ENCODE measurements around the gene FRMD1.

FRMD1 gene

DNA sequence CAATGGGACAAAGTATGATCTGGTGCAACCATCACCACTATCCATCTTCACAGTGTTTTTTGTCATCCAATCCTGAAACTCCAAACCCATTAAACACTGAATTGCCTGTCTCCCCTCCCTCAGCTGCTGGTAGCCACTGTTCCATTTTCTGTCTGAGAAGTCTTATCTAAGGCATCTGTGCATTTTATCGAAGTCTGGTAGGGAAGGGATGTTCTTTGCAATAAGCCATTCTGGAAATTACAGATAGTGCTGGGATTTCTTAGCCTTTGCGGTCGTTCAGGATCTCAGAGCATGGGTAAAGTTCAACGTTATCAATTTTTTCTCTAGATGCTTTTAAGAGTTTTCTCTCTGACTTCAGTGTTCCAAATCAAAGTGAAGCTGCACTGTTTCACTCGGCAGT, 57.4 kb downstream of the FRMD1 start:
- FAIRE-seq: no peak

DNA sequence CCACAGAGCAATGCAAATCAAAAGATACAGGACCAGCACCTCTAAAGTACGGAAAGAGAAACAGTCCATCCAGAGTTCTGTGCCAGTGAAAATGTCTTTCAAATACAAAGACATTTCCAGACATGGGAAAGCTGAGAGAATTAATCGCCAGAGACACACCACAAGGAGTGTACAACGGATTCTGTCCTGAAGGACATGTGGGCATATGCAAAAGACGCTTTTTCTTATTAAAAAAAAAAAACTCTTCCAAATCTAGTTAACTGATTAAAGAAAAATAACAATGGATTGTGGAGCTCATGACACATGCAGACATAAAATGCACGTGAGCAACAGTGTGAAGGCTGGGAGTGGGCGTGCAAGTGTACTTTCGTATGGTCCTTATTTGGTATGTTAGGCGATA, 58.8 kb downstream of the FRMD1 start:
- FAIRE-seq: no peak

DNA sequence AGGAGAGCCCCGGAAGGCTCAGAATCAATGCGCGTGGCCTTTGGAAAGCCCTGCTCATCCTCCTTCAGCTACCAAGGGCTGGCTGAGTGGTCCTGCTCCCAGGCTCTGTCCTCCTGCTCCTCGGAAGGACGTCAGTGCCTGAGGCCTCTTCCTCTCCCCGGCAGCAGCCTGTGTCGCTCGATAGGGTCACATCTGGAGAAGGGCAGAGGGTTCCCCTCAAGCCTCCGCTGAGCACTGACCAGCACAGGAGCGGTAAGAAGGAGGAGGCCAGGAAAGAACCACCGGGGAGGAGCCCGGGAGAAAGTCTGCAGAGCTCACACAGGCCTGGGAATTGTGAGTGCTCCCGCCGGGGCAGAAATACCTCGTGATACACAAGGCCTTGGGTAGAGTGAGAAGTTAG, 60.3 kb downstream of the FRMD1 start:
- FAIRE-seq: no peak

DNA sequence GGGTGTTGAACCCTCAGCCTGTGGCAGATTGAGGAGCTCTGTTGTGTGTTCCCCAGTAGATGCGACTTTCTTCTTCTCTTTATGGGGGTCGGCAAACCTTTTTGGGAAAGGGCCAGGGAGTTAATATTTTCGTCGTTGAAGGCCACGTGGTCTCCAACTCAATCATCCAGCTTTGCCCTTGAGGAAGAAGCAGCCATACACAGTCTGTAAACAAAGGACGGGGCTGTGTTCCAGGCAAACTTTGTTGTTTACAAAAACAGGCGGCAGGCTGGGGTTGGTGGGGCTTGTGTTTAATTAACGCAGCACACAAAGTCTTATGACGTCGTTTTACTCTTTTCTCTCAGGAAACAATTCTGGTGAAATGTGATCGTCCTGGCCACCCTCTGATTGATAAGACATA, 61.4 kb downstream of the FRMD1 start:
- no peak for FAIRE-seq

DNA sequence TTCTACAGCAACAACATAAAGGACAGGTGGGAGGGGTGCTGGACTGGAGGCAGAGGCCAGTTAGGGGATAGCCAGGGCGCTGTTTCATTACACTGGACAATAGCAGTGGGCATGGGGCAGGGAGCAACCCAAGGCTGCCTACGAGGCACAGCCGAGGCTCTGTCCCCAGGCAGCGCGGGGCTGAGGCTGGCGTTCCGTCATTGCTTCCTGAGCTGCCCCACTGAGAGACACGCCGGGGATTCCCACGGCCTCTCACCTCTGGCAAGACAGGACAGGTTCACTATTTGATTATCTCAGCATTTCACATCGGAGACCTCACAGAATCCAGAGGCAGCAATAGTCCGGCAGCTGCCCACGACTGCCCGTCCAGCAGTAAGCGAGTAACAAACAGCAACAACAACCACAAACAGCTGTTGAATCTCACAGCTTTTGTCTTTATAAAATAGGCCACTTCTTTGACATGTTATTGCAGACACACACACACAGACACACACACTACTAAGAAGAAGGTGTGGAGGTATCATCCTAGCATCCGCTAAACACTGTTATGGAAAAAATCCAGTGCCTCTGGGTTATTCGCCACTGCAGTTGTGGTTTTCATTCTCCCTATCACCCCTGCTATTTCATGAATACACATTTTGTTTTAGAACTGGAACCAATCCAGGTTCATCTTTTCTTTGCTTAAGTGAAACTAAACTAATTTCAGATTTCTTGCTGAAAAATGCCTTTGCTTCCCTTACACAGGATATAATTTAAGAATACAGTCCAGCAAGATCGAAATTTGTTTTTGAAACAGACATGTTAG, 62.1 kb downstream of the FRMD1 start:
- FAIRE-seq: no peak

DNA sequence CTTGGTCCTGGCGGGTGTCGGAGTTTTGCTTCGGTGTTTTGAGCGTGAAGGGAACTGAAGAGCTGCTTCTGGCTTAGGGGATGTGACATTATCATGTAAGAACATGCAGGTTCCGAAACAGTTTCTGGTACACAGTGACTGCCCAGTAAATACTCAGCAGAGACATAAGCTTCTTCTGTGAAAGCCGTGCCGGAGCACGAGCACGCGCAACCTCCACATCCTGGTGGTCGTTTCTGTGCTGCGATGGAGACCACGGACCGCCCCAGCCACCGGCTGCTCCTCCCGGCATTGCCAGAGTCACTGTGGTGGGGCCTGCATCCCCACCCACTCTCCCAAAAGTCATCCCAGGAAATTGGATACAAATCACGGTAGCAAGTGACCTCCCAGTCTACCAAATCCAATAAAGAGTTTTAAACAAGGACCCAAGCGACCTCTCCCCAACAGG, 62.8 kb downstream of the FRMD1 start:
- FAIRE-seq: no peak

DNA sequence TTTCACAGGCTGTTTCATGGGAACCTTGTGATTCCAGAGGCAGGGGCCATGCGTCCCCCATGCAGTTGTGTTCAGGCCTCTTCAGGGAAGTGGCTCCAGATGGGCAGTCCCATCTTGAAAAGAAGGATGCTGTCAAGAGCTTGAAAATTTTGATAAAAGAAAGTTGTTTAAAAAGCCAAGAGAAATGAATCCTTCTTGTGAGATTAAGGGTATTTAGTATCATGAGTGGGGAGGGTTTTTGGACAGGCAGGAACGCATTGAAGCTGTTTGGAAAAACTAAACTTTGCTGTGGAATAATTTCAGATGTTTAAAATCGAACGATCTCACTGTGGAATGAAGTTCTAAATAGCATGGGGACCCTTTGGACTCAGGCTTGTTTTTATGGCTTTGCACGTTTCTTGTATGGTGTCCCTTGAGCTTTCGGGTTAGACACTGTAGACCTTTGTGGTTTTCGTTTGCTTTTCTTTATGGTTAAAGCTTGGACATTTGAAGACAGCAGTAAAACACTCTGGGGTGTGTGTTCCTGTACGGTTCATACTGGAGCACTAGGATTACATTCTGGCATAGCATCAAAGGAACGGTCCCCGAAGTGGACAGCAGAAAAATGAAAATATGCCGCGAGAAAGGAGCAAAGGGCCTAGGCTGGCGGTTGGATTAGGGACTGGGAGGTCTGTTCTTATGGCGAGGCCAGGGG, 63.4 kb downstream of the FRMD1 start:
- no peak for FAIRE-seq

DNA sequence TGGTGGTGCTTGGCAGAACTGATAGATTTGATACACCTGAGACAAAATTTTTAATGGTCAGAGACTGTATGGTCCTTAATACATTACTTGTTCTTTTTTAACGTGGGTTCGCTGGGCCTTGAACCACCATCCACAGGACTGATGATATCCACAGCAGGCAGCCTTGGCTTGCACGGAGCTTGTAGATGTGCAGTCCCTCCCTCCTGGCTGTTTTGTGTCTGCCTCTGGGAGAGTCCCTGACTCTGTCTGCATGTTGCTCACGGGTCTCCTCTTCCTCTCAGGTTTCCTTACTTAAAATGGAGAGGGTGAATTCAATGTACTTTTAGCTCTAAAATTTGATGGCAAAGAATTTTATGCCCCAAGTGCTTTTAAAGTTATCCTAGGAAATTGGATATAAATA, 64.0 kb downstream of the FRMD1 start:
- FAIRE-seq: no peak

DNA sequence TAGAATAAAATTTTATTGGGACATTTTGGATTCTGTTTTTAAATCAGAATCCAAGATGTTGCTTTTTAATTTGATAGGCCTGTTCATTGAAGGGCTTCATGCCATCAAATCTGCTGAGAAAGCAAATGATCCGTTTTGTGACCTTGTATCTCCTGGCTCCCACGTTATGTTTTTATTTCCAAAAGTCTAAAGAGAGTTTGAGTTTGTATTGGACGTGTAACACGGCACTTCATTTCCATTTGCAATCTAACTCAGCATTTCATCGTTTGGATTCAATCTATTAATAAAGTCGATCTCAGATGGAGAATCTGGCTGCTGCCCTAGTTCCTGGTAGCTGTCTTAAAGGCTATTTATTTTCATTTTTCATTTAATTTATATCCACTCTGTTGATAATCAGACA, 64.6 kb downstream of the FRMD1 start:
- no peak for FAIRE-seq

DNA sequence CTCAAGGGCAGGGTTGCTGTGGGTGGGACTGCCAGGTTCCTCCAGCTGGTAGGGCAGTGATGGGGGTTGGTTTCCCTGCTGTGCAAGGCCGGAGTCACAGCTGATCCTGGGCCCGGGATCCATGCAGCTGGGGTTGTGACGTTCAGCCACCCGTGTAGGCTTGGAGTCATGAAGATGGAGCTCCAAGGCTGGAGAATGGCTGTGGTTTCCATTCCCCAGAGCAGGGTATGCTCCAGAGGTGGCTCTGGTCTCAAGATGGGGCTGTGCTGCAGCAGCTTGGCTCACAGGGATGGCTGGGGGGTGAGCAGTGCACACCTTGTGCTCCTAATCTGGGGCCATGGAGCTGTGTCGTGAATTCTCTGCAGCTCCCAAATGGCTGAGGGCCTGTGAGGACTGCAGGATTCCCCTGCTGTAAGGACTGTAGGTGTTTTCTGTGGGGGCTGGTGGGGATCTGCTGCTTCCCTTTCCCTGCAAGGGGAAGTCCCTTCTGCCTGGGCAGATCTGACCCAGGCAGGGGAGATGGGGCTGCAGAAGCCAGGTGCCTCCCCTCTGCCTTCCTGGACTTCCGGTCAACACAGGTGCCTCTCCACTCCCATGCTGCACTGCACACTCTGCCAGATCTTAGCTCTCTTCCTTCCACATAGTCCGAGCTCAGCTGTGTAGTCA, 65.6 kb downstream of the FRMD1 start:
- no peak for FAIRE-seq

DNA sequence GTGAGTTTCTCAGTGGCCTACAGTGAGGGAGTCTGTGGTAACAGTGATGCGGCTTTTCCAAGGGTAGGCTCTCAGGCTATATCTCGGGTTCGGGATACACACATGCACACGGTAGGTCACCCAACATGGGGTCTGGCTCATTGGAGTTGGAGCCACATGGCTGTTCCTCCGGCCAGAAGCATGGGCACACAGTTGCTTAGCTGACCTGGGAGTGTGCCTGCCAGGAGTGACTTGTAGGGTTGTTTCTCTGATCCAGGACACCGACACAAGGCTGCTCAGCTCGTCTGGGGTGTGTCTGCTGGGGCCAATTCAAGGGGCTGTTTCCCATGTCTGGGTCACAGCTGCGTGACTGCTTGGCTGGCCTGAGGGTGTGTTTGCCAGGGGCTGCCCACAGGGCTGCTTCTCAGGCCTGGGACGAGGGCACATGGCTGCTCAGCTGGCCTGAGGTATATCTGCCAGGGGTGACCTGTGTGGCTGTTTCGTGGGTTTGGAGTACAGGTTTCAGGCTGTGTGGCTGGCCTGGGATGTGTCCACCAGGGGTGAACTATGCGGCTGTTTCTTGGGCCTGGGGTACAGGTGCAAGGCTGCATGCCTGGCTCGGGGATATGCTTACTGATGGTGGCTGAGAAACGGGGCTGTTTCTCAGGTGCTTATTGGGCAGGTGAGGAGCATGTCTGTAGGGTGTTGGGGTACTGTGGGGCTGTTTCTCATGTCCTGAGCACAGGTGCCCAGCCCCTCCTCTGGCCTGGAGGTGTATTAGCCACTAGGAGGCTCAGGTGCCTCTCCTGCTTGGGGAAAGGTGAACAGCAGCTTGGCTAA, 66.4 kb downstream of the FRMD1 start:
- FAIRE-seq: no peak

DNA sequence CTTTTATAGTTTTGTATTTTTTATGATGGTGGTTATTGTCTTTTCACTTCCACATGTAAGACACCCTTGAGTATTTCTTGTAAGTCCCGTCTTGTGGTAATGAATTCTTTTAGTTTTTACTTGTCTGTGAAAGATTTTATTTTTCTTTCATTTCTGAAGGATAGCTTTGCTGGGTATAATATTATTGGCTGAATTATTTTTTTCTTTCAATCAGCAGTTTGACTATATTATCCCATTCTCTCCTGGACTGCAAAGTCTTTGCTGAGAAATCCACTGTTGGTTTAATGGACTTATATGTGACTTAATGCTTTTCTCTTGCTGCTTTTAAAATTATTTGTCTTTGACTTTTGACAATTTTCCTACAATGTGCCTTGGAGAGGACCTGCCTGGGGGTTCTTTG, 67.7 kb downstream of the FRMD1 start:
- no peak for FAIRE-seq

DNA sequence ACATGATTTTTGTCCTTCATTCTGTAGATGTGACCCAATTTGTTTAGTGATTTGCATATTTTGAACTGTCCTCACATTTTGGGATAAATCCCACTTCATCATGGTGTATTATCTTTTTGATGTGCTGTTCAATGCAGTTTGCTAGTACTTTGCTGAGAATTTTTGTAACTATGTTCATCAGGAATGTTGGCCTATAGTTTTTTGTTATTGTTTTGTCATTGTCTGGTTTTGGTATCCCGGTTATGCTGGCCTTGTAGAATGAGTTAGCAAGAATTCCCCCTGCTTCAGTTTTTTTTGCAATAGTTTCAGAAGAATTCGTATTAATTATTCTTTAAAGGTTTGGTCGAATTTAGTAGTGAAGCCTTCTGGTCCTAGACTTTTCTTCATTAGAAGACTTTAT, 69.7 kb downstream of the FRMD1 start:
- no peak for FAIRE-seq

DNA sequence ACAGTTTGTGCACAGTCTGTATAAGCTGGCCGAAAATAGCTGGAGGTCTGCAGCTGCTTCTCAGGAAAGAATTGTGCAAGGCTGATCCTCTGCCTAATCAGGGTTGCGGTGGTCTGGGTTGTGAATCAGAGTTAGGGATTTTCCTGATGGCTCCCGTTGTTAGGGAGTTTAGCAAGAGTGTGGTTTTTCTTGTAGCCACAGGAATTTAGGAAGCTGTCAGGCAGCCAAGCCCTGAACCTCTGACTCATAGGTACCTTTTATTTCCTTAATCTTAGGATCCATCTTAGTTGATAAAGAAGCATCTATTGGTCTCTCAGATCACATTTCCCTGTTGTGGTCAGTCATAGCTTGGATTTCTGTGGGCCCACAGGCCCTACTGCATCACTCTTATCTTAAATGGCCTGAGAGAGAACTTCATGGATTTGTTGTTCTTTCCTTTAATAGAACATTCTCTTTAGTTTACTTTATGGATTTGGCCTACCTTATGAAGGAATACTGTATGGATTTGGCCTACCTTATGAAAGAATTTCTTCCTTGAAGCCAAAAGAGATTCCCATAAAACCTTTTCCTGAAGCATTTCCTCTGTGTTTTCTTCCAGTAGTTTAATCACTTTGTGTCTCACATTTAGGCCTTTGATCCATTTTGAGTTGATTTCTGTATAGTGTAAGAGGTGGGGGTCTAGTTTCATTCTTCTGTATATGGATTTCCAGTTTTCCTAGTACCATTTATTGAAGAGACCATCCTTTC, 71.2 kb downstream of the FRMD1 start:
- no peak for FAIRE-seq

DNA sequence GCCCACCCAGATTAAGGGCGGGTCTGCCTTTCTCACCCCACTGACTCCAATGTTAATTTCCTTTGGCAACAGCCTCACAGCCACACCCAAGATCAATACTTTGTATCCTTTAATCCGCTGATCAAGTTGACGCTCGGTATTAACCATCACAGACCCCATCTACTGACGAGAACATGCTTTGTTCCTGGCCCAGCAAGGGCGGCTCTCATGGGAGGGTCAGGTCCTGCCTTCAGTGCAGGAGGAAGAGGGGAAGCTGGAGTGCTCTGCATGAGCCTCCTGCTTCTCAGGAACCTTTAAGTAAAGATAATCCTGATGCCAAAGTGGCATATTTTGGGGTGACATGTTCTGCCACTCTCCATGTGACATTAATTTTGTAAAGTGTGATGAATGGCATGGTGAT, 73.2 kb downstream of the FRMD1 start:
- no peak for FAIRE-seq

DNA sequence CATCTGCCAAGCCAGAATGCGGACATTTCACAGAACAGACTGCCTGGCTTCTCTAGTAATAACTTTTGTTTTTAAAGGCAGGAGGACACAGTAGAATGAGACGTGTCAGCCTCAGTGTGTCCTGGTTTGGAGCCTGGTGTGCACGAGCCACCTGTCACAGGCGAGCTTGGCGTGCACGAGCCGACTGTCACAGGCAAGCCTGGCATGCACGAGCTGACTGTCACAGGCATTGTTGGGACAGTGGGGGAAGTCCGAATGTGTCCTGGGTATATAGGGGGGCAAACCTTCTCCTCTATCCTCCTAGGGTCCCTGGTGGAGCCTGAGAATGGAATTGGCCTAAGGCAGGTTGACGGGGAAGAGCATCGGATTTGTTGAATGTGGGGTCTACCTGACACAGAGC, 74.1 kb downstream of the FRMD1 start:
- no peak for FAIRE-seq

DNA sequence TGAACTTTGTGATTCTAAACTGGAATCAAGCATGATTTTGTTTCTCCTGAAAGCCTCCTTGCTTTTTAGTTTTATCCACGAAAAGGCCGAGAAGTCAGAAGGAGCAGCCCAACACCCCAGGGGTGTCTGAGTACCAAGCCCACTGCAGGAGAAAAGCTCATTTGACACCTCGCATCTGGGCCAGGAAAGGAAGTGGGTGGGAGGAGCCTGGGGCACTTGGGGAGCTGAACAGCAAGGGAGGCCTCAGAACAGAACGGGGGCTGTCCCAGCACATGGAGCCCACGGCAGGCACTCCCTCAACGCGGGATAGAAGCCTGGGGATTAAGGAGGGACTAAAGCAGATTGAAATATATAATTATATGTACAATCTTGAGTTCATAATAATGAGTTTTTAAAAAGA, 75.0 kb downstream of the FRMD1 start:
- no peak for FAIRE-seq

Measured in TTC549 (cell line).